GM21619 (cell line): ENCODE data around the gene BARHL1.
"Not testable (repeated sequence)": the region's sequence is repeated elsewhere in the genome, so short reads cannot be mapped to it uniquely, and the experiment has no call there.

Experiments
- ATAC-seq: cut with Tn5 transposase; IDR thresholded peaks from one replicate; pipeline ENCODE4 v1.9.1; 2021; ENCODE audit not compliant: unreplicated experiment

The BARHL1 gene

GRCh38 chr9:132556235-132556634 lies 26.2 kb upstream of the BARHL1 start:
- no peak for ATAC-seq

GRCh38 chr9:132556714-132557113 lies 25.7 kb upstream of the BARHL1 start:
- no peak for ATAC-seq

GRCh38 chr9:132557159-132557558 lies 25.2 kb upstream of the BARHL1 start:
- ATAC-seq, result no peak

GRCh38 chr9:132559711-132560110 lies 22.7 kb upstream of the BARHL1 start:
- no peak for ATAC-seq

- ATAC-seq, result no peak
These were observed 21.7 kb upstream of the BARHL1 start for GRCh38 chr9:132560616-132561202.

GRCh38 chr9:132562306-132562573 lies 20.2 kb upstream of the BARHL1 start:
- no peak for ATAC-seq

GRCh38 chr9:132564526-132564925 lies 17.9 kb upstream of the BARHL1 start:
- ATAC-seq, result no peak

GRCh38 chr9:132568787-132569186 lies 13.6 kb upstream of the BARHL1 start:
- ATAC-seq, result not testable (repeated sequence)

GRCh38 chr9:132571806-132572600 lies 10.4 kb upstream of the BARHL1 start:
- ATAC-seq, result no peak

- no peak for ATAC-seq
These were observed 9.5 kb upstream of the BARHL1 start for GRCh38 chr9:132572921-132573320.

- ATAC-seq, result no peak
These were observed 7.3 kb upstream of the BARHL1 start for GRCh38 chr9:132575005-132575609.

- ATAC-seq, result no peak
These were observed 6.6 kb upstream of the BARHL1 start for GRCh38 chr9:132575811-132576210.

- no peak for ATAC-seq
These were observed 5.3 kb upstream of the BARHL1 start for GRCh38 chr9:132577119-132577518.

- ATAC-seq, result no peak
These were observed 4.0 kb upstream of the BARHL1 start for GRCh38 chr9:132578367-132578932.

- ATAC-seq, result no peak
These were observed 3.0 kb upstream of the BARHL1 start for GRCh38 chr9:132579427-132579798.

GRCh38 chr9:132582786-132583583 lies 579 bp downstream of the BARHL1 start:
- ATAC-seq, result no peak

GRCh38 chr9:132583584-132584304 lies 1.3 kb downstream of the BARHL1 start:
- ATAC-seq, result no peak

- ATAC-seq, result no peak
These were observed 2.5 kb downstream of the BARHL1 start for GRCh38 chr9:132584601-132585560.

- ATAC-seq, result no peak
These were observed 3.8 kb downstream of the BARHL1 start for GRCh38 chr9:132585954-132586829.
